Heart right ventricle (tissue), 16 donors: Measurements from ENCODE around the gene TXNDC17. TPM values are rescaled to one million over a fixed set of nuclear protein-coding genes. Genes with fewer than 3 reads are reported as not detected.
A peak's percentile ranks its signal among the peaks of the same experiment; 100 is the strongest.
"Not testable (repeated sequence)": the region's sequence is repeated elsewhere in the genome, so short reads cannot be mapped to it uniquely, and the experiment has no call there.

Experiments
- ATAC-seq, 8 donors: fragments of 200-7000 bp; cut with Tn5 transposase; one replicate each; pipeline ENCODE4 v1.9.1; 2020; ENCODE audit warnings: mild to moderate bottlenecking in 8 of 8, moderate library complexity in 8 of 8, moderate number of reproducible peaks in 1 of 8
- DNase-seq, 2 donors: peaks; one replicate each; pipeline ENCODE4 v3.0.0-alpha.2; 2020
- H3K27ac ChIP-seq, 10 donors: fragments of 200-600 bp; sonication (generic) in 2 of 10; one replicate each; pipeline versions ENCODE4 v1.5.0 to v1.8.0; 2020 to 2022; ENCODE audit warnings: mild to moderate bottlenecking in 3 of 10
- H3K27me3 ChIP-seq, 7 donors: fragments of 200-600 bp; one replicate each; pipeline ENCODE4 v1.8.0; 2021 to 2022; ENCODE audit warnings: mild to moderate bottlenecking in 2 of 7
- H3K36me3 ChIP-seq, 9 donors: fragments of 200-600 bp; sonication (generic) in 1 of 9; one replicate each; pipeline versions ENCODE4 v1.5.0 to v1.8.0; 2020 to 2022; ENCODE audit warnings: mild to moderate bottlenecking in 2 of 9
- H3K4me1 ChIP-seq, 9 donors: fragments of 200-600 bp; sonication (generic) in 1 of 9; one replicate each; pipeline versions ENCODE4 v1.5.0 to v1.8.0; 2020 to 2022; ENCODE audit warnings: mild to moderate bottlenecking in 4 of 9
- H3K4me3 ChIP-seq, 10 donors: fragments of 200-600 bp; sonication (generic) in 2 of 10; one replicate each; pipeline versions ENCODE4 v1.5.0 to v1.8.0; 2020 to 2022; ENCODE audit warnings: mild to moderate bottlenecking in 7 of 10, moderate library complexity in 2 of 10
- H3K9me3 ChIP-seq, 11 donors: fragments of 200-600 bp in 10 of 11; sonication (generic) in 2 of 11; one replicate each; pipeline versions ENCODE4 v1.5.0 to v1.8.0; 2013 to 2022; ENCODE audit warnings: mild to moderate bottlenecking in 2 of 11, control low read depth in 1 of 11, moderate library complexity in 1 of 11
- CTCF ChIP-seq, 9 donors: fragments of 200-600 bp; sonication (generic) in 2 of 9; IDR thresholded peaks; one replicate each; pipeline versions ENCODE4 v1.5.0 to v1.8.0; 2021 to 2022; ENCODE audit warnings: antibody characterized with exemption in 9 of 9, mild to moderate bottlenecking in 5 of 9, moderate library complexity in 1 of 9
- WGBS, 2 donors: extraction: QIAGEN DNeasy Blood & Tissue Kit; methylation state at CpG; one replicate each; pipeline ENCODE4 v1.1.7; 2013; ENCODE audit warnings: inconsistent platforms in 1 of 2; 5-methylcytosine and 5-hydroxymethylcytosine counted together
- intact Hi-C, 10 donors: fragments of 100-400 bp; cut with DNase I; formaldehyde crosslinking; loops; one replicate each; pipeline versions ENCODE4 v1.11.1 to v1.14.2; 2022
- polyA plus RNA-seq, 2 donors: library from polyadenylated mRNA; stranded (reverse); fragments of 200-250 nt; gene quantifications; one replicate each; pipeline ENCODE4 v1.2.3, GENCODE V29; 2013
- total RNA-seq, 10 donors: library from RNA; stranded (reverse); fragmentation: NEBNext Ultra II Directional in 3 of 10; extraction: Animal tissue kit (Norgen Biotek cat#: 25700) in 3 of 10; gene quantifications; one replicate each; pipeline versions ENCODE4 v1.2.1 to v1.2.4, GENCODE V29; 2021 to 2023
- donor health status: Arrhythmogenic right ventricular cardiomyopathy.
- donor health status: ischemic (EF 13 %, LVEDD 7.1; RV severe dilation, severe dysfunction).
- donor health status: healthy with polysubstance abuse.
- donor health status: DM: no; HTN: yes; CAD: no.
- donor health status: DM: no; HTN: no; CAD: no.
- donor health status: ischemic (EF 25% LVEDD 6.9; RV normal size, moderate dysfunction).
- donor health status: ischemic (EF 25% LVEDD 5.7; RV mildly dilated, moderate dysfunction).
- donor health status: healthy.
- donor health status: DM: yes; HTN: yes; CAD: no.
- donor health status: Ischemic cardiomyopathy.
- donor health status: ischemic (EF 35%, LVEDD 5.7; RV mildly dilated, moderate dysfunction).
- donor health status: nonischemic (EF 11% LVEDD 7.7; RV severe dilation, severe dysfunction).
- donor health status: DM: yes; HTN: yes; CAD: no.
- donor health status: PGD.
- donor health status: ischemic (EF 29% LVEDD 5.4; RV normal size, mild dysfunction).
- donor health status: nonischemic (EF 23%, LVEDD 6.1; RV moderate dilation, normal function).

TXNDC17 gene
- total and polyA plus RNA-seq, 12 donors, result 33.3 to 172 (median 43.7) TPM

DNA sequence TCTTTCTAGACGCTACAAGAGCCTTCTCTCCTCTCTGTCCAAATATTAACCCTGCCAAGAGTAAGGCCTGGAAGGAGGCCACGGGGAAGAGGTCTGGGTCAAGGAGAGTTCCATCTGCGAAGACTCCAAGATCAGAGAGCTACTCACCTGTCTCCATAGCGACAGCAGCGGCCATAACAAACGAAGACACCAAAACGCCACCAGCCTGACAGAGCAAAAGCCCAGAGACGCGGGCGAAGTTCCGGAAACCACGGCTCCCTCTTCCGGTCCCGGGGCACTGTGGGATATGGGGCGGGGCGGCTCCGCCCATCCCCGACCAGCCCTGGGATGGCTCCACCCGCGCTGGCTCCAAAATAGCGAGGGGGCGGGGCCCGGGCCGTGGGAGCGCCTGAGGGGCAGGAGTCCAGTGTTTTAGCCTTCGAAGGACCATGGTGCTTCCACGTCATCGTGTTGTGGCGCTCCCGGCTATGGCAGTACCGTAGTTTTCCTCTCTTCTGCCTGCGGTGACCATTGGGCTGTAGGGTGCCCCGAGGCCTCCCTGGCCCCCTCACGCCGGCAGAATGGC, 10.6 kb downstream of the TXNDC17 start, which contains the start of the genes C17orf100 and MED31:
Gene C17orf100 (plus strand): TSS at position 409 of the 565 bp plus-strand sequence. CDS start 152 bp downstream, at position 561.
Gene MED31 (minus strand): TSS at position 252 of the 565 bp plus-strand sequence. CDS start 77 bp downstream, at position 175.
- H3K36me3 ChIP-seq, result peaks cover 0 to 39% (median 0%) of the 10 kb centered on the region in 9 donors
- H3K9me3 ChIP-seq, result no peaks in the 10 kb centered on the region
- peak; percentile 95 to 97 for DNase-seq
- H3K27me3 ChIP-seq, result peaks cover 0 to 45% (median 24%) of the 10 kb centered on the region in 7 donors
- peak within 1 kb of the TSS; percentile 32 to 93 (median 74) for H3K27ac ChIP-seq
- ATAC-seq, result peak; percentile 99 to 100 (median 99)
- peak within 1 kb of the TSS; percentile 54 to 93 (median 72) for H3K4me3 ChIP-seq
- intact Hi-C loops, result loop anchor here in 1 of 10 donors (5.0 kb wide), 1 partner anchor 371 kb away; the partner anchor contains the start of gene BCL6B
- 1 to 2% methylated on average over 35 of the region's 35 CpGs for WGBS, 2 donors
- TF ChIP-seq CTCF (IDR thresholded peaks at IDR 0.05), result no peak
- H3K4me1 ChIP-seq, result peaks cover 8 to 65% (median 40%) of the 10 kb centered on the region in 9 donors

- Histone ChIP-seq H3K9me3 (no peaks in the 10 kb centered on the region), H3K4me3 (peak overlapping the region; percentile 26 to 93 (median 72)), H3K27ac (peak overlapping the region in 8 of 10 donors; percentile 61 to 93 (median 80)), H3K36me3 (peaks cover 0 to 33% (median 0%) of the 10 kb centered on the region in 9 donors), H3K27me3 (peaks cover 0 to 49% (median 24%) of the 10 kb centered on the region in 7 donors), H3K4me1 (peaks cover 8 to 65% (median 40%) of the 10 kb centered on the region in 9 donors)
- intact Hi-C loops, result loop anchor here in 1 of 10 donors (5.0 kb wide), 1 partner anchor 370 kb away; the partner anchor contains the start of gene BCL6B
- no peak for TF ChIP-seq CTCF (IDR thresholded peaks at IDR 0.05)
- ATAC-seq (peak in 5 of 8 donors; percentile 13 to 39 (median 21)), DNase-seq (peak in 1 of 2 donors; percentile 46)
- 10 to 14% methylated on average over 47 of the region's 47 CpGs for WGBS, 2 donors
Observed at GRCh38 chr17:6651919-6652452, 11.1 kb downstream of the TXNDC17 start.

DNA sequence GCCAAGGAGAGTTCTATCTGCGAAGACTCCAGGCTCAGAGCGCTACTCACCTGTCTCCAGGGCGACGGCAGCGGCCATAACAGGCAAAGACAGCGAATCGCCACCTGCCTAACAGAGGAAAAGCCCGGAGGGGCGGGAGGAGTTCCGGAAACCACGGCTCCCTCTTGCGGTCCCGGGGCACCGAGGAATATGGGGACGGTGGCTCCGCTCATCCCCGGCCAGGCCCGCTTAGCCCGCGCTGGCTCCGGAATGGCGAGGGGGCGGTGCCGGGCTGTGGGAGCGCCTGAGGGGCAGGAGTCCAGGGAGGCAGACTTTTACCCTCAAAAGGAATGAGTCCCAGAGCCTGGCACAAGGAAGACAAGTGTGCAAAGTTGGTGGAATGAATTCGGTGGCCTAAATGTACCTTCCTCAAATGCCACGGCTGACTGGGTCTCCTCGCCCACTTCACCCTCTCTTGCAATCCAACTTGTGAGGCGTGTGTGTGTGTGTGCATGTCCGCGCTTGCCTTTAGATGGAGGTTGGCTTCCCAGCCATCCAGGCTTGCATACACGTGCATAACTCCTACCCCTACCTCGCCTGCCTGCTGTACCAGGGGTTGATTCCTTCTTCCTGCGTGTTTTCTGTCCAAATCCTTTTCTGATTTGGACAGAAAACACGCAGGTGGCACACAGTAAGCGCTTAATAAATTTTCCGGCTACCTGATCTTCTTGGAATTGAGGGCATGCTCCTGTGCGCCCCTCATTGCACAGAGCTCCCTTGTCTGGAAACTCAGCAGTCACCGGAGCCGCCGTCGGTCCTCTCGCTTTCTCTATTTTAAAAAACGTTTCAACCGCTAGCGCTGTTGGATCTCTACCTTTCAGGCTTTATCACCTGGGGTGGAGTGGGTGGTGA, 14.2 kb downstream of the TXNDC17 start:
- intact Hi-C loops, result loop anchor here in 1 of 10 donors (5.0 kb wide), 1 partner anchor 367 kb away; the partner anchor contains the start of gene BCL6B
- H3K27ac ChIP-seq, result no peak overlapping the region
- ATAC-seq (no peak), DNase-seq (no peak)
- TF ChIP-seq CTCF (IDR thresholded peaks at IDR 0.05), result peak in 3 of 9 donors; percentile 13 to 35 (median 16)
- peaks cover 0 to 74% (median 43%) of the 10 kb centered on the region in 7 donors for H3K27me3 ChIP-seq
- peak overlapping the region in 6 of 10 donors; percentile 7 to 41 (median 20) for H3K4me3 ChIP-seq
- WGBS, 2 donors, result 21 to 24% methylated on average over 46 of the region's 46 CpGs
- no peaks in the 10 kb centered on the region for H3K9me3 ChIP-seq
- peaks cover 4 to 40% (median 24%) of the 10 kb centered on the region in 9 donors for H3K4me1 ChIP-seq
- peaks cover 0 to 2% (median 0%) of the 10 kb centered on the region in 9 donors for H3K36me3 ChIP-seq

- H3K9me3 ChIP-seq, ATAC-seq, intact Hi-C loops, H3K36me3 ChIP-seq, DNase-seq, H3K27ac ChIP-seq: not testable (repeated sequence)
- 0 to 3% methylated on average over 15 to 35 of the region's 41 CpGs for WGBS, 2 donors
- peaks cover 0 to 37% (median 18%) of the 10 kb centered on the region in 9 donors for H3K4me1 ChIP-seq
- peak overlapping the region in 5 of 10 donors; percentile 22 to 41 (median 26) for H3K4me3 ChIP-seq
- peaks cover 0 to 78% (median 49%) of the 10 kb centered on the region in 7 donors for H3K27me3 ChIP-seq
Observed at GRCh38 chr17:6655732-6656361, 15.0 kb downstream of the TXNDC17 start.

- intact Hi-C loops, DNase-seq, H3K27ac ChIP-seq, H3K9me3 ChIP-seq, H3K36me3 ChIP-seq: not testable (repeated sequence)
- Histone ChIP-seq H3K4me3 (peak overlapping the region in 6 of 10 donors; percentile 15 to 40 (median 30)), H3K4me1 (peaks cover 0 to 39% (median 14%) of the 10 kb centered on the region in 9 donors), H3K27me3 (peaks cover 0 to 86% (median 50%) of the 10 kb centered on the region in 7 donors)
- ATAC-seq, result peak in 4 of 8 donors; percentile 14 to 35 (median 24)
- 6 to 8% methylated on average over 46 to 52 of the region's 55 CpGs for WGBS, 2 donors
Observed at GRCh38 chr17:6656797-6657632, 16.2 kb downstream of the TXNDC17 start.
